ENCODE results near the gene PODXL2.
"Not testable (repeated sequence)": the region's sequence is repeated elsewhere in the genome, so short reads cannot be mapped to it uniquely, and the experiment has no call there.

The PODXL2 gene

DNA sequence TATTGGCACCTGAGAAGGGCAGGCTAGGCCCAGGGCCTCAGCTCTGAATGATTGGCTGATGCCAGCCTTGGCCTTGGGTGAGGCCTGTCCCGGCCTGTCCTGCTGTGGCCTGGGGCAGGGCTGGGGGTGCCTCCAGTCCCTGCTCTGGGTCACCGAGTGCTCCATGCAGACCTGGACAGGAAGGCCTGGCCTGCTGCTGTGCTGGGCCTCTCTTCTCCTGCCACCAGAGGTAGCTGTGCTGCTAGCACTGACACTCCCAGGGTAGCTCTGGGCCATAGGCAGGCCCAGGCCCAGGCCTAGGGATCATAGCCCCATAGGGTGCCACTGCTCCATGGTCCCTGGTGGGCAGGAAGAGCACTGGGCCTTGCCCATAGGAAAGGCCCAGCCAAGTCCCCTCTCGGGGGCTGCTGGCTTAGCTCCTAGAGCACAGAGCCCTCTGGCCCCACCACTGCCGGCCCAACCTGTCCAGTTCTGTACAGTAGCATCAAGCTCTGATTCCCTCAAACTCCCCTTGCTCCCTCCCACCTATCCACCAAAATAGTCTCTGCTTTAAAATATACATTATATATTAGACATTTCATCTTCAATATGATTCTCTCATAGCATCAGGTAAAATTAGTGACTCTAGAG is 62.0 kb downstream of the PODXL2 start:
- DNase-seq (ENCODE audit: low spot score), result no peak

DNA sequence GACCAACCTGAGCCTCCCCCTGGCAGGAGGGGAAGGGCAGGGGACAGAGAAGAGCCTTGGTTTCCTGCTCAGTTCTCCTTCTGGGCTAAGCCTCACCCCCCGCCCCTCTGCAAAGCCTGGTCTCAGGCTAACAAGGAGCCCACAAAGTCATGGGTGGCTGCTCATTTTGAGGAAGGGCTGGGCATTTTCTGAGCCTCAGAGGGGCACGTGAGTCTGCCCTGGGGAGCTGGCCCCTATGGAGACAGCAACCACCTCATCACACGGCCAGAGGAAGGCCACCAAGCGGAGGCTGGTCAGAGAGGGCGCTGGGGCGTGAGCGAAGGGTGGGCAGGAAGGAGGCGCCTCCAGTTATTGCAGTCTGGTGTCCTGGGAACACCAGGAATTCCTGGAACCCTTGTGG is 62.5 kb downstream of the PODXL2 start:
- DNase-seq (ENCODE audit: low spot score), result no peak

DNA sequence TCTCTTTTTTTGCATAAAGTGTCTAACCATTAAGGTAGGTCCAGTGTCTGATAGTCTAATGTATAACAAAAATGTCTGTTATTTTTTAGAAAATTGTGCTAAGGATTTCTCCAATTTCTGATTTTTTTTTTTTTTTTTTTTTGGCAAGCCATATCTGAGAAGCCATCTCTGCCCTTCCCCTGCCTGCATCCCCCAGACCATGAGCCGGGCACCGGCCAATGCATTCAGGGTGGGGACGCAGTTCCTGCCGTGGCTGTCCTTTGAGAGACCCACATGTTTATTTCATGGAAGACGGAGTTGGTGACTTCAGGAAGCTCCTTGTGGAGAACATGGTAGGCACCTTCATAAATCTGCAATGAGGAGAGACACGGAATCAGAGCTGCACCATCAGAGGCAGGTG is 63.0 kb downstream of the PODXL2 start:
- DNase-seq (ENCODE audit: low spot score), result no peak

DNA sequence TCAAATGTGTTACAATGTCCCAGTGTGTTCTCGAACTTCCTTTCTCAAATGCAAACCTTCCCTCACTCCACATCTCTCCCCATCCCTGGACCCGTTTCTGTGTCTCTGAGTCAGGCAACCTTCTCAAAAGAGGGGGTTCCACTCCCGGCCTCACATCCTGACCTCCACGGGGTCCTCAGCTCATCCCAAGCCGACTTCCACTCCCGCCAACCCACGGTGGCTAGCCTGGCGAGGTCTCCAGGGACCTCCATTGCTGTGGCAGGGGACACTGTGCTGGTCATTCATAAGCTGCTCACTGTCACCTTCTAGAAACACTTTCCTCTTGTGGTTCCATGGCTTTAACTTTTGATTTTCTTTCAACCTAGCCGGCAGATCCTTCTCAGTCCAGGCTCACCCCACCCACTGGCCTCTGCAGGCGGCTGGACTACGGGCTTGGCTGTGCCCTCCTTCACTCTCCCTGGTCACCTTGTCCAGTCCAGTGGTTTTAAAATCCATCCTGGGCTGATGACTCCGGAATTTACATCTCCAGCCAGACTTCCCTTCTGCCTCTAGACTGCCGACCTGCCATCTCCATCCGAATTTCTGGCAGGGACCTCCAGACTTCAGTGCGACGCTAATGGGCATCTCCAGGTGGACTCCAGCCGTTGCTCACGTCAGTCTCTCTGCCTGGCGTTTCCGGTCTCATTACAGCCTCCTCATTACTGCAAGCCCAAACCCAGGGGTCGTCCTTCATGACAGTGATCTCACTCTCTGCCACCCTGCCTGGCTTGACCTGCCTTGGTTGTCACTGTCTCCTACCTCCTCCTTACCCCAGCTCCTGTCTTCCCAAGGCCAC is 63.7 kb downstream of the PODXL2 start:
- DNase-seq (ENCODE audit: low spot score), result no peak

DNA sequence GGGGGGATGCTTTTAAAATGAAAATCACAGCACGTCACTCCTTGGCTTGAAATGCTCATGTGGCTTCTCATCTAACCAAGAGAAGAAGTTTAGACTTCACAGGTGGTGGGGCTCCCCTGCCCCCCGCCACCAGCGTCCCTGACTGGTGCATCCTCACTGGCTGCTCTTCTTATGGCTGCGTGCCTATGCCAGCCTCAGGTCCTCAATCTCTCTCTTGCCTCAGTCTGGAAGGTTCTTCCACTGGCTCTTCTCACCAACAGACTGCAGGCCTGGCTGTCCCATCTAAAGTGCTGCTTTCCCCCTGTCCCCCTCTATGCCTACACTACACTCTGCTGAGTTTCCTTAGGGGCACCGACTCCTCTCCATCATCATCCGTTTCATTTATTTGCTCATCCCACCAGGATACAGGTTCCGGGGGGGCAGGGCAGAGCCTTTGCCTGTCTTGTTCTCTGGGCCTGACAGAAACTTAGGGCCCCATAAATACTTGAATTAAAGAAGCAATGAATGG is 64.4 kb downstream of the PODXL2 start:
- no peak for DNase-seq (ENCODE audit: low spot score)

DNA sequence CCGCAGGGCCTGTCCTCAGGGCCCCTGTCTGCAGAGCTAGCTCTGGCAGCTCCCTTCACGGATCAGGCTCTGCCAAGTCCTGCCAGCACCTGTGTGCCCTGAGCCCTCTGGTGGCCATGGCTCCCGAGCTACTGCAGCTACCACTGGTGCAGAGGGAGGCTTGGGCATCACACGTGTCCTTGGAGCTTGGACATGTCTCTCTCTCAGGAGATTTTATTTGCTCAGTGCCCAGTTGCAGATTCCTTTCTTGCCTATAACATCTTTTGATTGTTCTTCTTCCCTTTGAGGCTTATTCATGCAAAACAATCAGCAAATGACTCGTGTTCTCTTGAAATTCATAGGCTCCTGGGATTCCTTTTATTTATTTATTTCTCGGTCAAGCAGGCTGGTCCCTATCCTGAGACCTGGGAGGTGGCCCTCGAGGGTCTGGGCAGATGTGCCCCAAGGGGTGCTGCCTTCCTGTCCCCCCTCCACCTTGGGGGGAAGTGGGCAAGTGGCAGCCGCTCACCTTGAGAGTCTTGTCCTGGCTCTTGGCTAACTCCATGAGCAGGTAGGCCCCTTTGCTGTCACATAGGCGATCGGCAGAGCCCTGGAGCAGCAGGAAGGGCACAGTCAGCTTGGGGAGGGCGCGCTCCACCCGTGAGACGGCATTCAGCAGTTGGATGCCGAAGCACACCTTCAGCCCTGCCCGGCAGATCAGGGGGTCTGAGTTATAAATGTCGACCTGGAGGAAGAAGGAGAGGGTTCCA is 65.7 kb downstream of the PODXL2 start:
- DNase-seq (ENCODE audit: low spot score), result peak; percentile 43

DNA sequence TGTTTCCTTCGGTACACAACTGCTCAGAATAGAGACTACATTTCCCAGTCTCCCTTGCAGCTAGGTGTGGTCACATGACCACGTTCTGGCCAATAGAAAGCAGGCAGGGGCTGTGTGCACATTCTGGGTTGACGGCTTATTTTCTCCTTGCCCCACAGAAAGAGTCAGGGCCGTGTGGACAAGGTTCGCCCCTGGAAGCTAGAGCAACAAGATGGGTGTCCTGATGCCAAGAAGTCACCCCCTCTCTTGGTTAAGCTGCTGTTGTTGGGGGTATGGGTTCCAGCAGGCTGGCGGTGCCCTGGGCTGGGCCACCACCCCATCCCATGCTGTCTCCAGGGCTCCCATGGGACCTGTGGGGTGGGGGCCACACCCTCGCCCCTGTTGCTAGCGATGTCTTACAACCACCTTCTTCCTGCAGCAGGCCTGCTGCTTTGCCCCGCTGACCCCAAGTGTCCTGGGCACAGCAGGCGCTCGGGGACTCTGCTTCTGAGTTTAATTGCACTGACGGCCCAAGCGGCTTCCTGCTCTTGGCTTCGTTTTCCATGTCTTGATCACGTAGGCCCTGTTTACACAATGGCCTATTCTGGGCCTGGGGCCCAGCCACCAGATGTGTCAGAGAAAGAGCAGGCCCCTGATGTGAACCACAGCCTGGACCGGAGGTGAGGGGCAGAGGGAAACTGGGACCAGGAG is 68.7 kb downstream of the PODXL2 start:
- peak; percentile 60 for DNase-seq (ENCODE audit: low spot score)

DNA sequence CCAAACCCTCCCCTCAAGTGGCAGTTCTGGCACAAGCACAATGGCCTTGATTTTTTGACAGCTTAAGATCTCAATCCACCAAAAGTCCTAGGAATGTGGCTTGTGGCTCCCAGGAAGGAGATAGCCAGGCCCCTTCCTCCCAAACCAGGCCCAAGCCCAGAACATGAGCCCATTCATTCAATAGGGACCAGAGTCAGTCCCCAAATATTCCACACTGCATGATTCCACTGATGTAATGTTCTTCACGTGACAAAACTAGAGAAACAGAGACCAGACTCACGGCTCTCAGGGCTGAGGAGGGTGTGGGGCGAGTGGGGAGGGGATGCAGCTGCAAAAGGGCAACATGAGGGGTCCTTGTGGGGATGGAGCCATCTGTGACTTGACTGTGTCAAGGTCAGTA is 69.3 kb downstream of the PODXL2 start:
- no peak for DNase-seq (ENCODE audit: low spot score)

DNA sequence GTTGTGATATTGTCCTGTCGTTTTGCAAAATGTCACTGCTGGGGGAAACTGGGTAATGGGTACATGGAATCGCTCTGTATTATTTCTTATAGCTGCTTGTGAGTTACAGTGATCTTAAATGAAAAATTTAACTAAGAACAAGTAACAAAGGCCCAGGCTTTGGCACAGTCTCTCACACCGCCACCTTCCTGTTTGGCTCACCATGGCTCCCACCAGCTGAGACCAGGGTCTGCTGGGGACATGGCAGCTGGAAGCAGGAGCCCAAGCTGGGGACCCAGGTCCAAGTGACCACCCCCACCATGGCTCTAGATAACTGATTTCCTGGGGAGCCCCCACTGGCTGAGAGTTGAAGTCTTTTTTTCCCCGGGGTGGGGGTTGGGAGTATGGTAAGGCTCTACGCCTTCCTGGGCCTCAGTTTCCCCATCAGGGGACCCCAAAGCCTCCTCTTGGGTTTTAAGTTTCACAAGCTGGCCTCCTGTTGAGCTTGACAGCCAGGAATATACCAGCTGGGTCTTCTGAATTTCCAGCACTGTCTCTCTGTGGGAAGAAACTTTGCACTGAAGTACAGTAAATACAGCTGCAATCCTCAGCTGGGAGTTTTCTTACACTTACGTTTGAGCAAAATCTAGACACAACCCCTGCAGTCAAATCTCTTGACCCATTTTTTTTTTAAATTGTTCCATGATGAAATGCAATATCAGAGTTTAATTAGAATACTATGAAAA is 69.9 kb downstream of the PODXL2 start:
- DNase-seq (ENCODE audit: low spot score), result no peak

DNA sequence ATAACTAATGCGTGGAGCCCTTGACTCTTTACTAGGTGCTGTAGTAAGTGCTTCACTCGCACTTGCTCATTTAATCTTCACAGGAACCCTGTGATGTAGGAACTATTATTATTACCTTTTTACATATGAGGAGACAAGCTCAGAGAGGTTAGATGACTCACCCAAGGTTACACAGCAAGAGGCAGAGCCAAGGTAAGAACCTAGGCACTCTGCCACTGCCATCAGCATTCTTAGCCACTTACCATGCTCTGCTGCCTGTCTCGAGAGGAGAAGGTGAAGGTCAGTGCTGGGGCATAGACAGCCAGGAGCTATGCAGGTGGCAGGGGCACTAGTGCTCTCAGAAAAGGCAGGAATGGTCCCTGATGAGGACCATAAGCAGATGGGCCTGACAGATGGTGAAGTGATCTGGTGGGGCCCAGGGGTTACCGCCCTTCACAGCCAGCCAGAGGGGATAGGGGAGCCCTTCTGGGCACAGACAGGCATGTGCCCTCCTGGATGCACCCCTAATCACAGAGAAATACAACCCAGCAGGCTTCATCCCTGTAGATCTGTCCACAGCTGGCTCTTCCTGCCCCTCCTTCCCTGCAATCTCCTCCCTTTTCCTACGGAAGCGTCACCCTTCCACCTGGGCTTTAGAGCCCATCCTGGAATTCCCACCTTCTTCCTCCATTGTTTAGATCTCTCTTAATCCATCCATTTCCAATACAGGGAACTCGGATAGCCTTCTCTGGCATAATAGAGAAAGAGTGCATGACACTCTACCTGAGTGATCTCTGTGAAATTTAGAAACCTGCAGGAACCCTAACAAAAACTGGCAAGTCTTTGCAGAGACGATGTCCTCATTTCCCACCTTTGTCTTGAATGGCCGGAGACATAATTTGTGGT is 70.7 kb downstream of the PODXL2 start:
- DNase-seq (ENCODE audit: low spot score), result no peak

DNA sequence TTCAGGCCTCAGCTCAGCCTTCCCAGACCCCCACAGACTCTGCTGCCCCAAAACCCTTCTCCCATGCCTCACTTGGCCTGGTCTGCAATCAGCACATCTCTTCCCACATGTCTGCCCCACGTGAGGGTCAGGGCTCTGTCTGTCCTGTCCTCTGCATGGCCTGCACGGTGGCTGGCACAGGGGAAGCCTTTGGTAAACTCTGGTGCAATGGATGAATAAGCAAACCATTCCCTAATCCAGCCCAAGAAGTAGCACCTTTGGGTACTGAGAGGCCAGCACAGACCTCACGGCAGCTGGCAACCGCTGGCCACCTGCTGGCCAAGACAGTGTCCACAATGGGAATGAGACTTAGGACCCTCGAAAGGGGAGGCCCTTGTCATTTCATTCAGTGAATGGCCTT is 71.4 kb downstream of the PODXL2 start:
- DNase-seq (ENCODE audit: low spot score), result no peak

DNA sequence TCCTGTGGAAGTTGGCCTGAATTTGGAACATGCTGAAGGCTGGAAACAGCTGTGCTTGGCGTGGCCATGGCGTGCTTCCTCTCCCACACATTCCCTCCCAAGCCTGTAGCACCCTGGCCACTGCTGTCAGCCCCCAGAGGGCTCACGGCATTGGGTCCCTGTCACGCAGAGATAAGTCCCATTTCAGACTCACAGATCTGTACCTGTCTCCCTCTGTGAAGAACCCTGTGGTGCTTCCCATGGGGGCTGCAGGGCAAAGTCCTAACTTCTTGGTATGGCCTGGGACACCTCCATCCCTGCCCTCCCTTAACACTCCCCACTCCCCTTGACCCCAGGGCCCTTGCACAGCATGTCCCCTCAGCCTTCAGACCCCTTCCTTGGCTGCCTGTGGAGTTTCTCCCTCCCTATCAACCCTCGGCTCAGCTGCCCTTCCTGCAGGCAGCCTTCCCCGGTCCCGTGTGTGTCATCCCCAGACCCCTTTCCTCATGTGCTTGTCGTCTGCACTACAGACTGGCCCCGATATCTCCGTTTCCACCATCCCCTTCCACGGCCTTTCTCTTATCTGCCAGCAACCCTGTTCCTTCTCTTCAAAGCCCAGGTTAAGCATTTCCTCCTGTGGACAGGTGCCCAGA is 72.4 kb downstream of the PODXL2 start:
- DNase-seq (ENCODE audit: low spot score), result no peak

DNA sequence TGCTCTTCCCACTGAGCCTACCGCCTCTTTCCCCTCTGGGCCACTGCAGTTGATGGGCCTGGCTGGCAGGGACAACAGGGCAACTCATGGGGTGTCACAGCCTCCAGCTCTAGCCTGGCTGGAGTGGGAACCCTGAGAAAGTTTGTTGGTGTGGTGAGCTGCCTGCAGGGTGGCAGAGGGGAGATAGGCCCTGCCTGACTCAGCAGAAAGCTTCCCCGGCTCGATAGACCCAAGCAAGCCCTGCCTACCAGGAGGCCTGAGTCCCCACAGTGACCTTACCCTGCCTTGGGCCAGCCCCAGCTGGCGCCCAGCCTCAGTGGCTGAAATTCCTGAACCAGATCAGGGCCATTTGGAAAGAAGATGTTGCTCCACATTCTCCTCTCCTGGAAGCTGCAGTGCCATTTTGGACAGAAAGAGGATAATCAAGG is 73.2 kb downstream of the PODXL2 start:
- DNase-seq (ENCODE audit: low spot score), result no peak

DNA sequence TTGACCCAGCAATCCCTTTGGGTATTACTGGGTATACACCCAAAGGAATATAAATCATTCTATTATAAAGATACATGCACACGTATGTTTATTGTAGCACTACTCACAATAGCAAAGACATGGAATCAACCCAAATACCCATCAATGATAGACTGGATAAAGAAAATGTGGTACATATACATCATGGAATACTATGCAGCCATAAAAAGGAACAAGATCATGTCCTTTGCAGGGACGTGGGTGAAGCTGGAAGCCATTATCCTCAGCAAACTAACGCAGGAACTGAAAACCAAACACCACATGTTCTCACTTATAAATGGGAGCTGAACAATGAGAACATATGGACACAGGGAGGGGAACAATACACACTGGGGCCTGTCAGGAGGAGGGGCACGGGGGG is 75.9 kb downstream of the PODXL2 start:
- not testable (repeated sequence) for DNase-seq (ENCODE audit: low spot score)

DNA sequence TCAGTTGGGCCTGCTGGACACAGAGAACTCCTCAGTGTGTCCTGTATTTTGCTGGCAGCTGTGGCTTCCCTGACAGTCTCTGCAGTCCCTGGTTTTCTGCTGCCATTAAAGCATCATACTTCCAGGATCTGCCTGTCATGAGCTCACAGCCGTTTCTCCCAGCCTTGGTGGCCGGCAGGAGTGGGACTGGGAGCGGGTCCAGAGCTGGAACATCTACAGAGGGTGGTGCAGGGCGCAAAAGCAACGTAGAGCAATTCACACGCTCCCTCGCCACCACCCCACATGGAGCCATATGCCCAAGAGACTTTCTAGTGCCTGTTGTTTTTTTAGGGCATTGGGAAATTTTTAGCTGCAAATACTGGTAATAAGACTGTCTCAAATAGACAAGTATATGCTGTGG is 77.3 kb downstream of the PODXL2 start:
- no peak for DNase-seq (ENCODE audit: low spot score)

DNA sequence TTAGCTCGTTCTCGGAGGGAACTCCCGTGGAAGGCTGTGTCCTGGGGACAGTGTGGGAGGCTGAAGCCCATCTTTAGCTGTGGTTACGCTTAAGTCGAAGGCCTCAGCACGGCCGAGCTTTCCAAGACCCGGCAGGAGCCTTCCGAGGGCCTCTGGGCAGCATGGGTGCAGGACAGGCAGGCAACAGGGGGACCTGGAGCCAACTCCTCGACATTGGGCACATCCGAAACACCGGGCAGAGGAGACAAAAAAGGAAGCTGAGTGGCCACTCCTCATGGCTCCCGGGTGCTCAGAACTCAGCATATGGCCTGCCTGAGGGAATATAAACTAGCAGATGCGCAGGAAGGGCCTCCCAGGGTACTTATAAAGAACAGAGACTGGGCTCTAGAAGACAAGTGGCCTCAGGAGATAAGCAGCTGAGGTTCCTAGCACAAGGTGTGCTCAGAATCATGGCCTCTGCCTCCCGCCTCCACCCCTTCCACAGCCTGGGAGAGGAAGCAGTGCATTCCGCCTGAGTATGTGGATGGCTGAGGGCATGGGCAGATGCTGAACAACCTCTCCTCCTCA is 77.9 kb downstream of the PODXL2 start:
- no peak for DNase-seq (ENCODE audit: low spot score)

DNA sequence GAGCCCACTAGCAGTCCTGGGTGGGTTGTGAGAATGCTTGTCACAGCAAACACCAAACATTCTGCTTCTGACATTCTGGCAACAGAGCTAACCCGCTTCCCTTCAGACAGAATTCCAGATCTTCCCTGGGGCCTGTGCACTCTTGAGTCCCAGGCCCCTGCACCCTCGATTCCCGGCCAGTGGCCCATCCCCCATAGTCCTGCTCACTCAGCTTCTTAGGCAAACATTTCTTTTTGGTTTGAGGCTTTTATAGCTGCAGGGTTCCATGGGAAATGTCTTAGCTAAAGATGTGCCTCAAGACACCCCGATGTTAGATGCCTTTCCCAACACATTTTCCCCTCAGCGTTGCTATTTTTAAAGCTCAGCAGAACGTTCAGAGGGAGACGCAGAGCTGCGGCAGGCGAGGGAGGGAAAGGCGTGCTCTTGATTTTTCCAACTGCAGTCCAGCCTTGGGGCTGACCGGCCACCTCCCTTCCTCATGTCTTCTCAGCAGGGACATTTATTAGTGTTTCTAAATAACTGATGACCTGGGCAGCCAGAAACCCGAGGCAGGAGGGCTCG is 78.9 kb downstream of the PODXL2 start:
- no peak for DNase-seq (ENCODE audit: low spot score)

DNA sequence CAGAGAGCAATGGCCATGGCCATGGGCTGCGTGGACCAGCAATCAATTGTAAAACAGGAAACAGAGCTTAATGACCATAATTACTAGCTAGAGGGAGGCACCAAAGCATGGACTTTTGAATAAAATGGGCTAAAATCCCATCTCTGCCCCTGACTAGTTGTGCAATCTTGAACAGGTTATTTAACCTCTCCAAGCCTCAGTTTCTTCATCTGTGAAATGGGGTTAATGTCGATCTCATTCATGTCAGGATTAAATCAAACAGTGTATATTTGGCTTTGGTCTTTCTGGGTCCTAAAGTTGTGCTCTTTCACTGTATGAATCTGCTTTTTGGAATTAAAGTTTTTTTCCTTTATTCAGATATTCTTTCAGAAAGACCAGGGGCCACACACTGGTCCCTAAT is 79.9 kb downstream of the PODXL2 start:
- no peak for DNase-seq (ENCODE audit: low spot score)

DNA sequence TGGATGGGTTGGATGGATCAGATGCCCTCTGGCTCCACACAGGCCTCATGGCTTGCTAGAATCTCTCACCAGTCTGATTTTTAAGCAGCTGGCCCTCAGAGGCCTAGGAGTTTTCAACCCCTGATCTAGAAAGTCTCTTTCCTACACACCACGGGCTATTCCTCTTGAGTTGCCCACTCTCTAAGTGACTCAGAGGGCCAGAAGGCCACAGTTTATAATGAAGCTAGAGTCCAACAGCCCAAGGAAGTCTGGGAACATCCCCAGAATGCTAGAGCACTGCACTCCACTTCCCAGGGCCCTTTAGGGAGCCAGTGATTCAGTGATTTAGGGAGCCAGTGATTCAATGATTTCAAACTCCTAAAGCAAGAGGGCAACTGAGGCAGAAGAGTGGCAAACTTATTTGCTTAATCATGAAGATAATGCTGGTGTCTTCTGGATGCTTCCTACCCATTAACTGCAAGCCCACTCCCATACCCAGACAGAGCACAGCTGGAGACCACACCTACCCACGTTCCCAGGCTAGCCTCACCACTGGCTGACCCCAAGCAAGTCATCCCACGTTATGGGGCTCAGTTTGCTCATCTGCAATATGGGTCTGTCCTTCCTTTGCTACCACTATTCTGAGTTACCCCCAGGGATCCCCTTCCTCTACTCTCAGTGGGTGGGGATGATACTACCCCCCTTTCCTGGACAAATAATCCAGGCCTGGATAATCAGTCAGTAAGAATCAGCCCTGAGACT is 80.5 kb downstream of the PODXL2 start:
- no peak for DNase-seq (ENCODE audit: low spot score)

Measured in CD4-positive, alpha-beta T cell treated with Interleukin-2 at 100 ng/mL for 4 hours (primary cell).